Nephron (organoid): ENCODE measurements around the gene ARFGAP2.

Experiments used
- H3K27ac Mint-ChIP-seq, 3 experiments: 2 replicates each; pipeline ENCODE4 v1.8.0; 2020; ENCODE audit warnings: mixed read lengths in 3 of 3, mild to moderate bottlenecking in 2 of 3, moderate library complexity in 1 of 3
- H3K27me3 Mint-ChIP-seq: 2 replicates; pipeline ENCODE4 v1.8.0; 2021; ENCODE audit warnings: low read depth, mild to moderate bottlenecking, moderate library complexity, mixed read lengths
- H3K36me3 Mint-ChIP-seq: 2 replicates; pipeline ENCODE4 v1.8.0; 2020; ENCODE audit warnings: low read depth, mixed read lengths
- H3K4me1 Mint-ChIP-seq: 2 replicates; pipeline ENCODE4 v1.8.0; 2020; ENCODE audit warnings: mixed read lengths
- H3K4me3 Mint-ChIP-seq, 3 experiments: 2 replicates each; pipeline ENCODE4 v1.8.0; 2020; ENCODE audit warnings: mild to moderate bottlenecking in 3 of 3, mixed read lengths in 3 of 3, moderate library complexity in 2 of 3
- H3K9me3 Mint-ChIP-seq: 2 replicates; pipeline ENCODE4 v1.8.0; 2020; ENCODE audit warnings: mixed read lengths
- TF ChIP-seq, protein P1 (sequence below), 3 experiments: fragments of 200-600 bp; sonication (generic); IDR thresholded peaks; one replicate each; pipeline ENCODE4 v1.5.0; 2021; ENCODE audit warnings: antibody characterized with exemption in 3 of 3; ENCODE audit not compliant: unreplicated experiment in 3 of 3

The ARFGAP2 gene

DNA sequence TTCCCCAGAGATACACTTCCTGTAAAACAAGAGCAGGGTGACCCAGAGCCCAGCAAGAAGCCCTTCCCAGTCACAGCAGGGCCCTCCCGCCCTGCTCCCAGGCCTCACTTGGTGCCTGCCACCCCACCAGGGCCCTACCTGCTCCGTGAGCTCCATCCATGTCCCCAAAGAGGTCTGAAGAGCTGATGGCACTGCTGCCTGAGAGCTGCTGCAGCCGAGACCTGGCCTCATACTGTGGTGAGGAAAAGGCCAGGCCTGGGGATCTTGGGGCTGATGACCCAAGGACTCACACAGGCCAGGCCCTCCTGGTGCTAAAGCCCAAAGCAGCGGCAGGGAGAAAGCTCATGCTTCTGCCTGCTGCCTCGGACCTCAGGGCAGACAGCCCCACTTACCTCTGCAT, 10.3 kb downstream of the ARFGAP2 start:
- TF ChIP-seq, protein P1, sequence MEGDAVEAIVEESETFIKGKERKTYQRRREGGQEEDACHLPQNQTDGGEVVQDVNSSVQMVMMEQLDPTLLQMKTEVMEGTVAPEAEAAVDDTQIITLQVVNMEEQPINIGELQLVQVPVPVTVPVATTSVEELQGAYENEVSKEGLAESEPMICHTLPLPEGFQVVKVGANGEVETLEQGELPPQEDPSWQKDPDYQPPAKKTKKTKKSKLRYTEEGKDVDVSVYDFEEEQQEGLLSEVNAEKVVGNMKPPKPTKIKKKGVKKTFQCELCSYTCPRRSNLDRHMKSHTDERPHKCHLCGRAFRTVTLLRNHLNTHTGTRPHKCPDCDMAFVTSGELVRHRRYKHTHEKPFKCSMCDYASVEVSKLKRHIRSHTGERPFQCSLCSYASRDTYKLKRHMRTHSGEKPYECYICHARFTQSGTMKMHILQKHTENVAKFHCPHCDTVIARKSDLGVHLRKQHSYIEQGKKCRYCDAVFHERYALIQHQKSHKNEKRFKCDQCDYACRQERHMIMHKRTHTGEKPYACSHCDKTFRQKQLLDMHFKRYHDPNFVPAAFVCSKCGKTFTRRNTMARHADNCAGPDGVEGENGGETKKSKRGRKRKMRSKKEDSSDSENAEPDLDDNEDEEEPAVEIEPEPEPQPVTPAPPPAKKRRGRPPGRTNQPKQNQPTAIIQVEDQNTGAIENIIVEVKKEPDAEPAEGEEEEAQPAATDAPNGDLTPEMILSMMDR (IDR thresholded peaks at IDR 0.05; ENCODE audit: unreplicated experiment in 3 of 3), result no peak
- Mint-ChIP-seq H3K27me3 (no peaks in the 10 kb centered on the region), H3K4me3 (no peak overlapping the region), H3K9me3 (no peaks in the 10 kb centered on the region), H3K4me1 (peaks cover 5% of the 10 kb centered on the region), H3K36me3 (peaks cover 35% of the 10 kb centered on the region), H3K27ac (no peak overlapping the region)

DNA sequence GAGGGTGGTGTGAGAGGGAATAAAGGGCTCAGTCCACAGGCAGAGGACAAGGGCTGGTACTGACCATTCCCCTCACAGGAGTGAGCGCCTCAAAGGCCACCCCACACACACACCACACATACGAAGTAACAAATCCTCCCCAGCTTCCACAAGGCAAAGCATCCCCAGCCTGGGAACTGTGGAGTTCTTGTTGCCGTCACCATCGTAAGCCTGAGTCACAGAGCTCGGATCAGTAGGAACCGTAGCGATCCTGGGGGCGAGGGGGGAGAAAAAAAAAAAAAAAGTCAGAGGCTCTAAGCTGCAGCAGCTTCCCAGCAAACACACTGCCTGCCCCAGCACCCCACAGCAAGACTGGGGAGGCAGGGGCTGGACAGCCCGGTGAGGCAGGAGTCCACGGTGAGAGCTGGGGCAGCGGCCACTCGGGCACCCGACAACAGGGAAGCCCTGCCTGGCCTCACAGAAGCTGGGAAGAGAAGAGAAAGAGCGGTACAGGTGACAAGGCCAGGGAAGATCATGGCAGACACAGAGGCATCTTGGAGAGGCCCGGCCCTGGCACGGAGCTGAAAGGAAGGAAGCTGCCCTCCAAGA, 11.3 kb downstream of the ARFGAP2 start:
- H3K27ac Mint-ChIP-seq, result no peak overlapping the region
- no peaks in the 10 kb centered on the region for H3K9me3 Mint-ChIP-seq
- TF ChIP-seq, protein P1 (IDR thresholded peaks at IDR 0.05; ENCODE audit: unreplicated experiment in 3 of 3), result no peak
- no peak overlapping the region for H3K4me3 Mint-ChIP-seq
- H3K27me3 Mint-ChIP-seq, result no peaks in the 10 kb centered on the region
- H3K4me1 Mint-ChIP-seq, result peaks cover 5% of the 10 kb centered on the region
- H3K36me3 Mint-ChIP-seq, result peaks cover 28% of the 10 kb centered on the region

DNA sequence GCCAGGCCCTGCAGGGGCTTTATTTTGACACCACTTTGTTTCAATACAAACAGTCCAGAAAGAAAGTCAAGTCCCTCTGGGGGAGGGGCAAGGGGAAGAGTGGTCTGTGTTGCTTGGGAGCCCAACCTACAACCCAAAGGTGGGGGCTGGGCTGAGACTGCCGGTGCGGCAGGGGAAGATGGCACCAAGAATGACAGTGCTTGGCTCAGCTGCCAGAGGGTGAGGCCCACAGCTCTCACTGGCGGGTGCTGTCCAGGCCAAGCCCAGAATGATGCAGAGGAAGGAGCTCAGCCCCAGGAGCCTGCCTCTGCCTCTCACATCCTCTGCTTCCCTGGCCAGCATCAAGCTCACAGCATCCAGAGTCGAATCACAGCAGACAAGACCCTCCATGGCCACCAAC, 12.4 kb downstream of the ARFGAP2 start:
- Mint-ChIP-seq H3K9me3 (no peaks in the 10 kb centered on the region), H3K27me3 (no peaks in the 10 kb centered on the region), H3K4me1 (peaks cover 5% of the 10 kb centered on the region), H3K27ac (no peak overlapping the region), H3K36me3 (peaks cover 32% of the 10 kb centered on the region), H3K4me3 (no peak overlapping the region)
- TF ChIP-seq, protein P1 (IDR thresholded peaks at IDR 0.05; ENCODE audit: unreplicated experiment in 3 of 3), result no peak

DNA sequence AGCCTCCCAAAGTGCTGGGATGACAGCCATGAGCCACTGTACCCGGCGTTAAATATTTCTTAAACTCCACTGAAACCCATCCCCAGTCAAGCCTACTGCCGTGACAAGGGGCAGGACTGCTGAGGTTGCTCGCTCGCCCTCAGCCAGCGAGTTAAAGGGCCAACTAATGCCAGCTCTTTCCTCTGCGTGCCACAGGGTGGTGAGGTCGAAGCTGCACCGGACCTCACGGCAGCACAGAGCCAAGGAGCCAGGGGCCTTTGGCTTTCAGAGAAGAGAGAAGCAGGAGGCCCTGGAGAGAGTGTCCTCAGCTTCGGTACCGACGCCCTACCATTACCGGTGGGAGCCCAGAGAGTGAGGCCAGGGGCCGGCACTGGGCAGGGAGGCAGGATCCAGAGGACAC, 12.8 kb downstream of the ARFGAP2 start:
- H3K4me3 Mint-ChIP-seq, result no peak overlapping the region
- H3K27me3 Mint-ChIP-seq, result no peaks in the 10 kb centered on the region
- H3K27ac Mint-ChIP-seq, result no peak overlapping the region
- H3K9me3 Mint-ChIP-seq, result no peaks in the 10 kb centered on the region
- peaks cover 37% of the 10 kb centered on the region for H3K36me3 Mint-ChIP-seq
- TF ChIP-seq, protein P1 (IDR thresholded peaks at IDR 0.05; ENCODE audit: unreplicated experiment in 3 of 3), result no peak
- H3K4me1 Mint-ChIP-seq, result peaks cover 5% of the 10 kb centered on the region

DNA sequence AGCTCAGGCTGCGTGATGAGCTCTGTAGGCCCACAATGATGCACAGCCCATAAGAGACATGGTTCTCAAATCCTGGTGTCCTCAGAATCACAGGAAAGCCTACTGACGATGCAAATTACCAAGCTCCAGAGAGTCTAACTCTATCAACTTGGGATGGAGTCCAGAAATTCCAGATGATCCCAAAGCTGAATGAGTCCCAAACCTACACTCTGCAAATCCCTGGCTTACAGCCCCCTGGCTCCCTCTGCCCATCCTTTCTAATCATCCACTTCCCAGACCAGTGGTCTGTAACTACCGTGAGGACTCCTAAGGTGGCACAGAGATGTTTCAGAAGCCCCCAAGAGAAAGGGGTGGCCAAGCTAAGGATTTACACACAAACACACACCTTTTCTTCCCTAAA, 13.5 kb downstream of the ARFGAP2 start:
- Mint-ChIP-seq H3K9me3 (no peaks in the 10 kb centered on the region), H3K4me3 (no peak overlapping the region), H3K27me3 (no peaks in the 10 kb centered on the region), H3K4me1 (peaks cover 5% of the 10 kb centered on the region), H3K27ac (no peak overlapping the region), H3K36me3 (peaks cover 40% of the 10 kb centered on the region)
- TF ChIP-seq, protein P1 (IDR thresholded peaks at IDR 0.05; ENCODE audit: unreplicated experiment in 3 of 3), result no peak

DNA sequence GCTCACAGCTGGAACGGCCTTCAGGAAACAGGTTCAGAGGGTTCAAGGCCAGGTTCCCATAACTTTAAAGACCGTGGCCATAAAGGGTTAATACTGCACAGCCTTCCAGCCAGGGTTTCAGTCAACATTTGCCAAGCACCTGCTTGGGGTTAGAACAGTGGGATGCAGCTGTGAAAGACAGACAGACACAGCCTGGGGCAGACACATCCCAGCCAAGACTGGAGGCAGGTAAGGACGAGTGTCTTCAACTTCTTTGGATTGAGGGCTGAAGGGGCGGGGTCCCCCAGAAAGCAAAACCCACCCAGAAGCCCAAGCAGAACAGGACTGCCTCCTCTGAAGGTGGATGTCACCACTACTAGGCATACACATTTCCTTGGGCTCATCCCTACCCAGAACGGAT, 14.3 kb downstream of the ARFGAP2 start:
- TF ChIP-seq, protein P1 (IDR thresholded peaks at IDR 0.05; ENCODE audit: unreplicated experiment in 3 of 3), result no peak
- Mint-ChIP-seq H3K4me1 (peaks cover 5% of the 10 kb centered on the region), H3K36me3 (peaks cover 38% of the 10 kb centered on the region), H3K27ac (no peak overlapping the region), H3K9me3 (no peaks in the 10 kb centered on the region), H3K27me3 (no peaks in the 10 kb centered on the region), H3K4me3 (no peak overlapping the region)
